ENCODE data around the gene FLT4.

DNA sequence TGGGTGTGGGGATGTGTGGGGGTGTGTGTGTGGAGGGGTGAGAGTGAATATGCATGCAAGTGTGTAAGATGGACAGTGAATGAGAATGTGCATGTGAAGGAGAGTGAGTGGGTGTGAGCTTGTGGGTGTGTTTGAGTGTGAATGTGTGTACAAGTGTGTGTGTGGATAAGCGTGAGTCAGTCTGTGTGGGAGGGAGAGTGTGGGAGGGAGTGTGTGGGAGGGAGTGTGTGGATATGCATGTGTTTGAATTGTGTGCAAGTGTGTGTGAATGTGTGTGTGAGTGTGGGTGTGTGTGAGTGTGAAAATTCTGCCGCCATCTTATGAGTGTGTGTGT is 54.4 kb downstream of the FLT4 start:
- TF ChIP-seq, protein P1, sequence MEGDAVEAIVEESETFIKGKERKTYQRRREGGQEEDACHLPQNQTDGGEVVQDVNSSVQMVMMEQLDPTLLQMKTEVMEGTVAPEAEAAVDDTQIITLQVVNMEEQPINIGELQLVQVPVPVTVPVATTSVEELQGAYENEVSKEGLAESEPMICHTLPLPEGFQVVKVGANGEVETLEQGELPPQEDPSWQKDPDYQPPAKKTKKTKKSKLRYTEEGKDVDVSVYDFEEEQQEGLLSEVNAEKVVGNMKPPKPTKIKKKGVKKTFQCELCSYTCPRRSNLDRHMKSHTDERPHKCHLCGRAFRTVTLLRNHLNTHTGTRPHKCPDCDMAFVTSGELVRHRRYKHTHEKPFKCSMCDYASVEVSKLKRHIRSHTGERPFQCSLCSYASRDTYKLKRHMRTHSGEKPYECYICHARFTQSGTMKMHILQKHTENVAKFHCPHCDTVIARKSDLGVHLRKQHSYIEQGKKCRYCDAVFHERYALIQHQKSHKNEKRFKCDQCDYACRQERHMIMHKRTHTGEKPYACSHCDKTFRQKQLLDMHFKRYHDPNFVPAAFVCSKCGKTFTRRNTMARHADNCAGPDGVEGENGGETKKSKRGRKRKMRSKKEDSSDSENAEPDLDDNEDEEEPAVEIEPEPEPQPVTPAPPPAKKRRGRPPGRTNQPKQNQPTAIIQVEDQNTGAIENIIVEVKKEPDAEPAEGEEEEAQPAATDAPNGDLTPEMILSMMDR (IDR thresholded peaks at IDR 0.05): no peak
- no peak for TF ChIP-seq POLR2A (IDR thresholded peaks at IDR 0.05)
- TF ChIP-seq EP300 (IDR thresholded peaks at IDR 0.05): no peak

All from ovary (tissue), 3 donors.